ENCODE measurements around the gene ADH1A. TPM values are rescaled to one million over a fixed set of nuclear protein-coding genes. Genes with fewer than 3 reads are reported as not detected.

ADH1A gene
- total RNA-seq, 1 experiment from 2014 or later = not detected

DNA sequence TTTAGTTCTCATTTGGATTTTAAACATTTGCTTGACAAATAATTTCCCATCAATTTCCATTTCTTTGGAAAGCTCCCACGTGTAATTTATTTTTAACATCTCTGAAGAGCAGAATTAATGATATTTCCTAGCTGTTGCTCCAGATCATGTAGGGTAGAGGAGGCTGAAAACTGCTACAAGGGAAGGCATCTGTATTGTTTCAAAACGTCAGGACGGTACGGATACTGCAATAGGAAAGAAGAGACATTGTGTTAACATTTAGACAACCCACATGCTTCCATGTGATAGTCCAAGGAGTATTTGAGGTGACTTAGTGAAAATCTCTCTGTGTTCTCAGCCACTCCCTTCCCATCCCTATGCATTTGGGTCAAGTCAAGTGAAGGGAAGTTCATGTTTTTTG, 45.8 kb upstream of the ADH1A start:
- H3K23me2 ChIP-seq (ENCODE audit: insufficient read length, low read depth, low read length, poor library complexity, severe bottlenecking) = no peaks in the 10 kb centered on the region
- H2BK20ac ChIP-seq (ENCODE audit: low read depth, low read length, poor library complexity, severe bottlenecking) = no peak overlapping the region
- H2BK15ac ChIP-seq (ENCODE audit: low read depth, low read length) = no peak overlapping the region
- DNase-seq = no peak
- H3K4me3 Mint-ChIP-seq = no peak overlapping the region
- H3K79me1 ChIP-seq (ENCODE audit: insufficient read depth, low read depth, low read length, poor library complexity, severe bottlenecking) = no peaks in the 10 kb centered on the region
- H3K4ac ChIP-seq (ENCODE audit: low read depth, low read length) = no peak overlapping the region
- no peaks in the 10 kb centered on the region for H3K4me1 ChIP-seq (ENCODE audit: insufficient read depth, low read length)
- no peak overlapping the region for H3K23ac ChIP-seq (ENCODE audit: insufficient read length, low read depth, low read length)
- H3T11ph ChIP-seq (ENCODE audit: low read length) = no peak overlapping the region
- no peak overlapping the region for H4K91ac ChIP-seq (ENCODE audit: insufficient read length, low read depth, low read length)
- no CpG with 5 or more reads among the region's 4 CpGs for WGBS (ENCODE audit: extremely low coverage, insufficient read length, low lambda C conversion rate)
- H2BK120ac ChIP-seq (ENCODE audit: low read depth, low read length, poor library complexity, severe bottlenecking) = no peak overlapping the region
- H3K27me3 Mint-ChIP-seq (ENCODE audit: low read depth) = no peaks in the 10 kb centered on the region; the same call in 1 of the 2 replicates
- no peak overlapping the region for H3K27ac ChIP-seq (ENCODE audit: insufficient read length, low read depth, low read length)
- no peaks in the 10 kb centered on the region for H3K36me3 Mint-ChIP-seq (ENCODE audit: insufficient read depth in 1 of 3, low read depth in 3 of 3)
- H3K79me2 ChIP-seq (ENCODE audit: insufficient read depth, low read length) = no peaks in the 10 kb centered on the region
- H3K9me3 Mint-ChIP-seq = peaks cover 0 to 2% of the 10 kb centered on the region in 2 experiments; a peak in 1 of 5 replicates
- H2AFZ ChIP-seq (ENCODE audit: low read length) = no peak overlapping the region
- no peaks in the 10 kb centered on the region for H3K9me3 ChIP-seq (ENCODE audit: control insufficient read depth, low read depth, low read length)
- no peak overlapping the region for H4K5ac ChIP-seq (ENCODE audit: insufficient read length, low read depth, low read length)
- no peak overlapping the region for H2BK12ac ChIP-seq (ENCODE audit: insufficient read length, low read depth, low read length)
- no peaks in the 10 kb centered on the region for H3K27me3 ChIP-seq (ENCODE audit: insufficient read depth, low read length)
- no peak for TF ChIP-seq CTCF (conservative IDR thresholded peaks at IDR 0.05)
- no peaks in the 10 kb centered on the region for H4K20me1 ChIP-seq (ENCODE audit: control insufficient read depth, insufficient read depth, insufficient read length)
- no peak overlapping the region for H2AK5ac ChIP-seq (ENCODE audit: insufficient read length, low read length)
- H3K56ac ChIP-seq (ENCODE audit: insufficient read length, low read depth, low read length) = no peak overlapping the region
- H2BK5ac ChIP-seq (ENCODE audit: insufficient read length, low read length) = no peak overlapping the region
- no peak overlapping the region for H3K9ac ChIP-seq (ENCODE audit: extremely low read depth, insufficient read length, low read length)
- no peak overlapping the region for H3K14ac ChIP-seq (ENCODE audit: insufficient read depth, low read length)
- no peak overlapping the region for H3K18ac ChIP-seq (ENCODE audit: insufficient read length, low read depth, low read length)
- H3K4me2 ChIP-seq (ENCODE audit: insufficient read depth, insufficient read length, low read length) = no peak overlapping the region
- no peak overlapping the region for H4K8ac ChIP-seq (replicated peaks; ENCODE audit: insufficient read length, low read depth, low read length)
- H3K4me1 Mint-ChIP-seq = peaks cover 0 to 3% of the 10 kb centered on the region in 2 experiments; a peak in 1 of 4 replicates
- no peak overlapping the region for H3K27ac Mint-ChIP-seq
